ENCODE results near the gene CPNE4.

The CPNE4 gene

GRCh38 chr3:131692356-131692755 lies 342.5 kb downstream of the CPNE4 start:
- H3K4me2 ChIP-seq (ENCODE audit: low read length) = no peak overlapping the region
- no peaks in the 10 kb centered on the region for H3K27me3 ChIP-seq (ENCODE audit: insufficient read depth, low read length)
- no peaks in the 10 kb centered on the region for H3K36me3 ChIP-seq (ENCODE audit: insufficient read depth, low read length)
- TF ChIP-seq CTCF (IDR thresholded peaks at IDR 0.05; ENCODE audit: low read length) = no peak
- TF ChIP-seq EZH2 (IDR thresholded peaks at IDR 0.05; ENCODE audit: borderline replicate concordance, low read length) = no peak
- H3F3A ChIP-seq (ENCODE audit: insufficient read depth, low read length) = no peaks in the 10 kb centered on the region
- no peaks in the 10 kb centered on the region for H3K79me2 ChIP-seq (ENCODE audit: insufficient read depth, low read length)
- no peak overlapping the region for H2AFZ ChIP-seq (ENCODE audit: low read length)
- no peaks in the 10 kb centered on the region for H3K9me2 ChIP-seq (ENCODE audit: low read depth, low read length)
- H3K27ac ChIP-seq (ENCODE audit: low read depth, low read length, poor library complexity, severe bottlenecking) = no peak overlapping the region
- H3K4me1 ChIP-seq (ENCODE audit: insufficient read depth, low read length, severe bottlenecking) = no peaks in the 10 kb centered on the region
- H4K20me1 ChIP-seq (ENCODE audit: insufficient read depth, low read length) = no peaks in the 10 kb centered on the region
- H3K9me3 ChIP-seq (ENCODE audit: low read length) = no peaks in the 10 kb centered on the region
- no peak overlapping the region for H3K4me3 ChIP-seq (ENCODE audit: low read depth, low read length, poor library complexity, severe bottlenecking)
- H3K9ac ChIP-seq (ENCODE audit: low read length) = no peak overlapping the region

GRCh38 chr3:131690800-131691199 lies 344.0 kb downstream of the CPNE4 start:
- Histone ChIP-seq H3K4me2 (ENCODE audit: low read length) (no peak overlapping the region), H3K4me3 (ENCODE audit: low read depth, low read length, poor library complexity, severe bottlenecking) (no peak overlapping the region), H3K27ac (ENCODE audit: low read depth, low read length, poor library complexity, severe bottlenecking) (no peak overlapping the region), H3K36me3 (ENCODE audit: insufficient read depth, low read length) (no peaks in the 10 kb centered on the region), H3K9me3 (ENCODE audit: low read length) (no peaks in the 10 kb centered on the region), H3K9ac (ENCODE audit: low read length) (no peak overlapping the region), H2AFZ (ENCODE audit: low read length) (no peak overlapping the region), H3F3A (ENCODE audit: insufficient read depth, low read length) (no peaks in the 10 kb centered on the region), H3K4me1 (ENCODE audit: insufficient read depth, low read length, severe bottlenecking) (no peaks in the 10 kb centered on the region), H3K27me3 (ENCODE audit: insufficient read depth, low read length) (no peaks in the 10 kb centered on the region), H3K79me2 (ENCODE audit: insufficient read depth, low read length) (no peaks in the 10 kb centered on the region), H4K20me1 (ENCODE audit: insufficient read depth, low read length) (no peaks in the 10 kb centered on the region), H3K9me2 (ENCODE audit: low read depth, low read length) (no peaks in the 10 kb centered on the region)
- TF ChIP-seq EZH2 (IDR thresholded peaks at IDR 0.05; ENCODE audit: borderline replicate concordance, low read length) (no peak), CTCF (IDR thresholded peaks at IDR 0.05; ENCODE audit: low read length) (no peak)

- H3K79me2 ChIP-seq (ENCODE audit: insufficient read depth, low read length) = no peaks in the 10 kb centered on the region
- no peaks in the 10 kb centered on the region for H3F3A ChIP-seq (ENCODE audit: insufficient read depth, low read length)
- no peak overlapping the region for H3K27ac ChIP-seq (ENCODE audit: low read depth, low read length, poor library complexity, severe bottlenecking)
- no peaks in the 10 kb centered on the region for H3K9me2 ChIP-seq (ENCODE audit: low read depth, low read length)
- H3K9me3 ChIP-seq (ENCODE audit: low read length) = no peaks in the 10 kb centered on the region
- H3K4me1 ChIP-seq (ENCODE audit: insufficient read depth, low read length, severe bottlenecking) = no peaks in the 10 kb centered on the region
- H3K36me3 ChIP-seq (ENCODE audit: insufficient read depth, low read length) = no peaks in the 10 kb centered on the region
- H4K20me1 ChIP-seq (ENCODE audit: insufficient read depth, low read length) = no peaks in the 10 kb centered on the region
- H3K4me3 ChIP-seq (ENCODE audit: low read depth, low read length, poor library complexity, severe bottlenecking) = no peak overlapping the region
- no peaks in the 10 kb centered on the region for H3K27me3 ChIP-seq (ENCODE audit: insufficient read depth, low read length)
- no peak overlapping the region for H3K9ac ChIP-seq (ENCODE audit: low read length)
- no peak overlapping the region for H3K4me2 ChIP-seq (ENCODE audit: low read length)
- H2AFZ ChIP-seq (ENCODE audit: low read length) = no peak overlapping the region
- TF ChIP-seq EZH2 (IDR thresholded peaks at IDR 0.05; ENCODE audit: borderline replicate concordance, low read length) (no peak), CTCF (IDR thresholded peaks at IDR 0.05; ENCODE audit: low read length) (no peak)
Observed at GRCh38 chr3:131688370-131688769, 346.4 kb downstream of the CPNE4 start.

Measured in OCI-LY1 (cell line).